Testis (tissue), 2 donors: ENCODE results near the gene LPP.

ENCODE experiments used
- POLR2A ChIP-seq: fragments of 450-650 bp; IDR thresholded peaks from one replicate; pipeline ENCODE4 v1.6.1; 2017; ENCODE audit warnings: antibody characterized with exemption, mild to moderate bottlenecking, moderate library complexity
- TF ChIP-seq, protein P1 (sequence below), 3 experiments: fragments of 450-650 bp in 2 of 3; fragments of 200-600 bp in 1 of 3; sonication (generic) in 1 of 3; IDR thresholded peaks; one replicate each; pipeline ENCODE4 v1.5.1; 2016 to 2019; ENCODE audit warnings: antibody characterized with exemption in 3 of 3, mild to moderate bottlenecking in 2 of 3, moderate library complexity in 1 of 3

DNA sequence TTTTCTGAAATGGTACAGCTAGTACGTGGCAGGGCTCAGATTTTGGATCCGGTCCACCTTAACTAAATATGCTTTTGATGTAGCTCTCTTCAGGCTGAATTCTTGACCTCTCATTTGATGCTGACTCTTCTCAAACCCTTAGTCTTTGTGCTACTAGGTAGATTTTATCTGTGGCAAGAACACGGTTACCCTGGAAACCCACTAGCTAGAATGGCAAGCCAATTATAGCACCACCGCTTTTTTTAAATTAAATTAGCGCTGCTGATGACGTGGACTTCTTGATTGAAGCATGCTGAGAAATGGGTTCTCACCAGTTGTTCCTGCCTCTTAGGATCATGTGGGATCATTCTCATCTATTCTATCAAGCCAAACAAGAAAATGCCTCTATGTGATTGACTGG, 421.5 kb downstream of the LPP start:
- TF ChIP-seq, protein P1, sequence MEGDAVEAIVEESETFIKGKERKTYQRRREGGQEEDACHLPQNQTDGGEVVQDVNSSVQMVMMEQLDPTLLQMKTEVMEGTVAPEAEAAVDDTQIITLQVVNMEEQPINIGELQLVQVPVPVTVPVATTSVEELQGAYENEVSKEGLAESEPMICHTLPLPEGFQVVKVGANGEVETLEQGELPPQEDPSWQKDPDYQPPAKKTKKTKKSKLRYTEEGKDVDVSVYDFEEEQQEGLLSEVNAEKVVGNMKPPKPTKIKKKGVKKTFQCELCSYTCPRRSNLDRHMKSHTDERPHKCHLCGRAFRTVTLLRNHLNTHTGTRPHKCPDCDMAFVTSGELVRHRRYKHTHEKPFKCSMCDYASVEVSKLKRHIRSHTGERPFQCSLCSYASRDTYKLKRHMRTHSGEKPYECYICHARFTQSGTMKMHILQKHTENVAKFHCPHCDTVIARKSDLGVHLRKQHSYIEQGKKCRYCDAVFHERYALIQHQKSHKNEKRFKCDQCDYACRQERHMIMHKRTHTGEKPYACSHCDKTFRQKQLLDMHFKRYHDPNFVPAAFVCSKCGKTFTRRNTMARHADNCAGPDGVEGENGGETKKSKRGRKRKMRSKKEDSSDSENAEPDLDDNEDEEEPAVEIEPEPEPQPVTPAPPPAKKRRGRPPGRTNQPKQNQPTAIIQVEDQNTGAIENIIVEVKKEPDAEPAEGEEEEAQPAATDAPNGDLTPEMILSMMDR (IDR thresholded peaks at IDR 0.05) = no peak
- no peak for TF ChIP-seq POLR2A
